Stomach (tissue), 4 donors: ENCODE results near the gene DNTT.

Experiments used
- POLR2AphosphoS5 ChIP-seq, 3 donors: sonication (generic); formaldehyde crosslinking; IDR thresholded peaks; one replicate each; pipeline ENCODE4 v1.6.1; 2016; ENCODE audit warnings: antibody characterized with exemption in 3 of 3
- TF ChIP-seq, protein P1 (sequence below), 7 experiments: fragments of 450-650 bp in 4 of 7; fragments of 200-600 bp in 3 of 7; sonication (generic) in 3 of 7; IDR thresholded peaks; one replicate each; pipeline ENCODE4 v1.5.1; 2016 to 2019; ENCODE audit warnings: antibody characterized with exemption in 7 of 7, control low read depth in 2 of 7, mild to moderate bottlenecking in 1 of 7

DNA sequence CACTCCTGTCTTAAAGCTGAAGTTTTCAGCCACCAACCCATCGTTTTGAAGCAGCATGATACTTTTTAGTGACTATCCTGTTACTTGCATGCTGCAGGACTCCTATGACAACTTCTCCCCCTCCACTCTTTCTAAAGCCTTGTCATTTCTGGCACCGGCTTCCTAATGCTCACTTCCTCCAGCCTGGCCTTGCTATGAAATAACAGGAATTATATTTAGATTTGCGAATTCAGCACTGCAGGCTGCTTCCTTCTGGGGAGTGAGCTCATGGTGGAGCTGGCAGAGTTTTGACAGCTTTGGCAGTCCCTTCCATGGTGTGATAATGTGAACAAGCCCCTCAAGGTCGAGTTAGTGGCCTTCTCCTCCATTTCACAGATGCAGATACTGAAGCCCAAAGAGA lies 46.3 kb upstream of the DNTT start:
- TF ChIP-seq, protein P1, sequence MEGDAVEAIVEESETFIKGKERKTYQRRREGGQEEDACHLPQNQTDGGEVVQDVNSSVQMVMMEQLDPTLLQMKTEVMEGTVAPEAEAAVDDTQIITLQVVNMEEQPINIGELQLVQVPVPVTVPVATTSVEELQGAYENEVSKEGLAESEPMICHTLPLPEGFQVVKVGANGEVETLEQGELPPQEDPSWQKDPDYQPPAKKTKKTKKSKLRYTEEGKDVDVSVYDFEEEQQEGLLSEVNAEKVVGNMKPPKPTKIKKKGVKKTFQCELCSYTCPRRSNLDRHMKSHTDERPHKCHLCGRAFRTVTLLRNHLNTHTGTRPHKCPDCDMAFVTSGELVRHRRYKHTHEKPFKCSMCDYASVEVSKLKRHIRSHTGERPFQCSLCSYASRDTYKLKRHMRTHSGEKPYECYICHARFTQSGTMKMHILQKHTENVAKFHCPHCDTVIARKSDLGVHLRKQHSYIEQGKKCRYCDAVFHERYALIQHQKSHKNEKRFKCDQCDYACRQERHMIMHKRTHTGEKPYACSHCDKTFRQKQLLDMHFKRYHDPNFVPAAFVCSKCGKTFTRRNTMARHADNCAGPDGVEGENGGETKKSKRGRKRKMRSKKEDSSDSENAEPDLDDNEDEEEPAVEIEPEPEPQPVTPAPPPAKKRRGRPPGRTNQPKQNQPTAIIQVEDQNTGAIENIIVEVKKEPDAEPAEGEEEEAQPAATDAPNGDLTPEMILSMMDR (IDR thresholded peaks at IDR 0.05) = no peak
- no peak for TF ChIP-seq POLR2AphosphoS5 (IDR thresholded peaks at IDR 0.05)
